Measurements from ENCODE around the gene SNCB. TPM values are rescaled to one million over a fixed set of nuclear protein-coding genes. Genes with fewer than 3 reads are reported as not detected.

The SNCB gene
- total RNA-seq, 5 donors from 2014 or later (not counting 1 experiment from before 2014, with no cell fraction given) = not detected

DNA sequence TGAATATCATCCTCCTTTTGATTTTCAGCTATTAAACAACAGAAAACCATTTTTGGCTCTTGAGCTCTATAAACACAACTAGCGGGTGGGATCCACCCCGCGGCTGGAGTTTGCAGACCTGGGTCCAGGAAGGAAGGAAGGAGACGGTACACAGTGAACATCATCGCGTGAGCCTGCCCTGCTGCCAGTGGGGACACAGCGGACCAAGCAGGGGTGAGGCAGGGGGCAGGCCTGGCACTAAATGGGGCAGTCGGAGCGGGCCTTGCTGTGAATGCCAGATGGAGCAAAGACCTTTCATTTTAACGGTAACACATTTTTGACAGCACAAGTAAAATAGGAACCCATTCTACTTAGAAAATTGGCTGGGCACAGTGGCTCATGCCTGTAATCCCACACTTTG is 31.3 kb upstream of the SNCB start:
- no peak for DNase-seq
- CTCF ChIA-PET = interaction anchor here in 1 of 2 donors (1.5 to 2.4 kb wide), 5 partner anchors 8 to 932 kb away, joined by 6 to 15 read pairs (median 9); partner anchors contain the start of gene TSPAN17

DNA sequence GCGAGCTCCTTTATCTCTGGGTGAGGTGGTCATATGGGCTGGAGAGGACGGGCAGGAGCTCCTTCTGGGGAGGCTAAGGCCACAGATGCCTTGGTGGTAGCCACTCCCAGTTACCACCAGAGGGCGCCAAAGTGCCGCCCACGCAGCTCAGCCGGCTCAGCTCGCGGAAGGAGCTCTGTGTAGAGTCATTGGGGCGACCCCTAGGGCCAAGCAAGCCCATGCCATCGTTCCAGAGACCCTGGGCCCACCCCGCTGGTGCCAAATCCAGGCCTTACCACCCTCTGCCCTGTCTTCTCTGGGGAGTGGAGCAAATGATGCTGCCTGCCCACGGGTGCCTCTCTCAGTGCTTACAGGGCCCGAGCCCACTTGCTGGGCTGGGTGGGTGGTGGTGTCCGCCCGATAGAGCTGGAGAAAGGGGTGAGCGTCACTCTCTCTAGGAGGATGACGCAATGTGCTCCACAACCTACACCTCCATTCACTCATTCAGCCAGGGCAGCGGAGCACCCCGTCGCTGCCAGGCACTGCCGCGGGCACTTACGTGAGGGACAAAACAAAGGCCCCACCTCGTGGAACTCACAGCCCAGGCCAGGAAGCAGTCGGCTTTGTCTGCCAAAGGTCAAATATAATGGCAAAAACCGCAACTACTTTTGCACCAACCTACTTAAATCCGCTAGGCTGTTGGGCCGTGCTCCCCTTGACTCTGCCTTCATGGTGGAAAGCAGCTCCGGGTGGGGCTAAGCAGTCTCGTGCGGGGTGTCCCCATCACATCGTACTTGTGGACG is 30.7 kb upstream of the SNCB start:
- Histone ChIP-seq H3K4me1 (ENCODE audit: control insufficient read depth in 1 of 2, extremely low read depth in 1 of 2, insufficient read depth in 2 of 2, low read length in 2 of 2) (peaks cover 7 to 36% of the 10 kb centered on the region in 2 experiments), H3K27me3 (replicated peaks in 1 of 2; ENCODE audit: control insufficient read depth in 2 of 2, extremely low read depth in 1 of 2, insufficient read depth in 2 of 2, low read length in 1 of 2) (peaks cover 0 to 36% of the 10 kb centered on the region in 2 experiments), H3K36me3 (ENCODE audit: control insufficient read depth in 2 of 2, extremely low read depth in 1 of 2, insufficient read depth in 1 of 2, low read length in 1 of 2) (peaks cover 0 to 1% of the 10 kb centered on the region in 2 donors), H3K9me3 (no peaks in the 10 kb centered on the region), H3K4me3 (ENCODE audit: control insufficient read depth in 1 of 2, extremely low read depth in 1 of 2, low read length in 1 of 2) (peak overlapping the region in 1 of 2 donors; percentile 14), H3K27ac (ENCODE audit: low read length) (no peak overlapping the region)
- Mint-ChIP-seq H3K27ac (peak overlapping the region; percentile 52 to 67), H3K27me3 (peaks cover 15 to 17% of the 10 kb centered on the region in 2 donors), H3K4me1 (peaks cover 28 to 36% (median 32%) of the 10 kb centered on the region in 3 donors), H3K36me3 (peaks cover 4% of the 10 kb centered on the region), H3K4me3 (peak overlapping the region in 2 of 3 donors; percentile 24 to 40), H3K9me3 (no peaks in the 10 kb centered on the region)
- peak; percentile 74 to 80 (median 78) for ATAC-seq (replicated peaks in 1 of 4)
- CTCF ChIA-PET = interaction anchor here (0.5 to 2.4 kb wide), 28 partner anchors 9 to 931 kb away, joined by 3 to 15 read pairs (median 4); partner anchors contain the start of genes CLTB (in 1 of the 2), EIF4E1B (in 1 of the 2), FAF2 (in 1 of the 2) and SNCB (in 1 of the 2)
- POLR2A ChIA-PET = interaction anchor here (0.6 to 0.7 kb wide), 2 partner anchors 31 to 452 kb away, joined by 3 read pairs; no protein-coding TSS in a partner anchor
- DNase-seq = peak; percentile 53 to 91 (median 69)
- 46% methylated on average over 23 of the region's 33 CpGs for WGBS (ENCODE audit: insufficient coverage)

More for the DNA sequence above, 31.3 kb upstream of the SNCB start:
- Mint-ChIP-seq H3K4me3 (no peak overlapping the region), H3K27me3 (peaks cover 15 to 17% of the 10 kb centered on the region in 2 donors), H3K4me1 (peaks cover 28 to 33% (median 32%) of the 10 kb centered on the region in 3 donors), H3K36me3 (no peaks in the 10 kb centered on the region), H3K9me3 (no peaks in the 10 kb centered on the region), H3K27ac (no peak overlapping the region)
- H3K27ac ChIP-seq (ENCODE audit: low read length) = no peak overlapping the region
- POLR2A ChIA-PET = interaction anchor here in 1 of 2 donors (0.7 kb wide), 1 partner anchor 32 kb away, joined by 3 read pairs; no protein-coding TSS in a partner anchor
- H3K36me3 ChIP-seq (ENCODE audit: control insufficient read depth in 2 of 2, extremely low read depth in 1 of 2, insufficient read depth in 1 of 2, low read length in 1 of 2) = no peaks in the 10 kb centered on the region
- peaks cover 0 to 40% of the 10 kb centered on the region in 2 experiments for H3K27me3 ChIP-seq (replicated peaks in 1 of 2; ENCODE audit: control insufficient read depth in 2 of 2, extremely low read depth in 1 of 2, insufficient read depth in 2 of 2, low read length in 1 of 2)
- no peak for ATAC-seq (replicated peaks in 1 of 4)
- H3K9me3 ChIP-seq = no peaks in the 10 kb centered on the region
- 91% methylated on average over 9 of the region's 10 CpGs for WGBS (ENCODE audit: insufficient coverage)
- H3K4me3 ChIP-seq (ENCODE audit: control insufficient read depth in 1 of 2, extremely low read depth in 1 of 2, low read length in 1 of 2) = no peak overlapping the region
- H3K4me1 ChIP-seq (ENCODE audit: control insufficient read depth in 1 of 2, extremely low read depth in 1 of 2, insufficient read depth in 2 of 2, low read length in 2 of 2) = peaks cover 7 to 36% of the 10 kb centered on the region in 2 experiments

DNA sequence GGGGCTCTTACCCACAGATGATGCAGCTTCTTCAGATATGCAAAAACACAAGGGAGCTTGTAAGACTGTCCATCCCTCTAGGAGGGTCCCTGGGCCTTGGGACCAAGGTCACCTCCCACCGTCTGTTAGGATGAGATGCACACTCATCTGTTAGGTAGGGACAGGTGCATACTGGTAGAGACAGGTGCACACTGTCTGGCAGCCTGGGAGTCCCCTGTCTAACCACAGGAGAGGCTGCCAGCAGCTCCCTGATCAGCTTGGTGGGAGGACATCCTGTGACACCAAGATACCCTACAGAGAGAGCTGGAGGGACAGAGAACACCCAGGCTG is 30.2 kb upstream of the SNCB start:
- H3K4me3 ChIP-seq (ENCODE audit: control insufficient read depth in 1 of 2, extremely low read depth in 1 of 2, low read length in 1 of 2) = no peak overlapping the region
- peak overlapping the region in 2 of 3 donors; percentile 24 to 40 for H3K4me3 Mint-ChIP-seq
- peaks cover 0 to 31% of the 10 kb centered on the region in 2 experiments for H3K27me3 ChIP-seq (replicated peaks in 1 of 2; ENCODE audit: control insufficient read depth in 2 of 2, extremely low read depth in 1 of 2, insufficient read depth in 2 of 2, low read length in 1 of 2)
- DNase-seq (peak in 4 of 35 experiments; percentile 27 to 37 (median 30)), ATAC-seq (replicated peaks in 1 of 4) (peak; percentile 7 to 78 (median 34))
- ChIA-PET CTCF (interaction anchor here (0.5 to 2.4 kb wide), 29 partner anchors 9 to 931 kb away, joined by 3 to 15 read pairs (median 4); partner anchors contain the start of genes CLTB (in 1 of the 2), EIF4E1B (in 1 of the 2), FAF2 (in 1 of the 2) and SNCB (in 1 of the 2)), POLR2A (interaction anchor here in 1 of 2 donors (0.6 kb wide), 1 partner anchor 452 kb away, joined by 3 read pairs; no protein-coding TSS in a partner anchor)
- H3K4me1 ChIP-seq (ENCODE audit: control insufficient read depth in 1 of 2, extremely low read depth in 1 of 2, insufficient read depth in 2 of 2, low read length in 2 of 2) = peaks cover 7 to 36% of the 10 kb centered on the region in 2 experiments
- no peaks in the 10 kb centered on the region for H3K9me3 Mint-ChIP-seq
- no peak overlapping the region for H3K27ac ChIP-seq (ENCODE audit: low read length)
- peaks cover 0 to 2% of the 10 kb centered on the region in 2 donors for H3K36me3 ChIP-seq (ENCODE audit: control insufficient read depth in 2 of 2, extremely low read depth in 1 of 2, insufficient read depth in 1 of 2, low read length in 1 of 2)
- H3K27ac Mint-ChIP-seq = peak overlapping the region; percentile 52 to 67
- peaks cover 14 to 15% of the 10 kb centered on the region in 2 donors for H3K27me3 Mint-ChIP-seq
- H3K4me1 Mint-ChIP-seq = peaks cover 28 to 36% (median 32%) of the 10 kb centered on the region in 3 donors
- H3K36me3 Mint-ChIP-seq = peaks cover 4% of the 10 kb centered on the region
- WGBS (ENCODE audit: insufficient coverage) = no CpG with 5 or more reads among the region's 1 CpG
- H3K9me3 ChIP-seq = no peaks in the 10 kb centered on the region

DNA sequence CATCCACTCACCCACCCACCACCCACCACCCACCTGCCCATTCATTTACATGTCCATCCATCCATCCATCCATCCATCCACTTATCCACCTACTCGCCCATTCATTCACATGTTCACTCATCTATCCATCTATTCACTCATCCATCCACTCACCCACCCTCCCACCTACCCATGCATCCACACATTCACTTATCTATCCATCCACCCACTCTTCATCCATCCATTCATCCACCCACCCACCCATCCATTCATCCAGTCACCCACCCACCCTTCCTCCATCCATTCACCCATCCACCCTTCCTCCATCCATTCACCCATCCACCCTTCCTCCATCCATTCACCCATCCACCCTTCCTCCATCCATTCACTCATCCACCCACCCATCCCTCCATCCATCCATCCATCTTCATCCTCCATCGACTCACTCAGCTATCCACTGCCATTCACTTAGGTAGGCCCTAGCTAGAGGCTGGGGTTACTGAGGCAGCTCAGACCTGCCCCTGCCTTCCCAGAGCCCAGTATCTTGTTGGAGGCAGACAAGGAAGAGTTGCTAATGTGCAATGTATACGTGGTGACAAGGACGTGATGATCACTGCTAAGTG is 29.6 kb upstream of the SNCB start:
- Mint-ChIP-seq H3K9me3 (no peaks in the 10 kb centered on the region), H3K4me1 (peaks cover 29 to 37% (median 32%) of the 10 kb centered on the region in 3 donors), H3K4me3 (peak overlapping the region in 1 of 3 donors; percentile 40), H3K36me3 (peaks cover 7% of the 10 kb centered on the region), H3K27me3 (peaks cover 10 to 12% of the 10 kb centered on the region in 2 donors), H3K27ac (no peak overlapping the region)
- peaks cover 0 to 28% of the 10 kb centered on the region in 2 experiments for H3K27me3 ChIP-seq (replicated peaks in 1 of 2; ENCODE audit: control insufficient read depth in 2 of 2, extremely low read depth in 1 of 2, insufficient read depth in 2 of 2, low read length in 1 of 2)
- H3K36me3 ChIP-seq (ENCODE audit: control insufficient read depth in 2 of 2, extremely low read depth in 1 of 2, insufficient read depth in 1 of 2, low read length in 1 of 2) = peaks cover 0 to 7% of the 10 kb centered on the region in 2 donors
- H3K4me3 ChIP-seq (ENCODE audit: control insufficient read depth in 1 of 2, extremely low read depth in 1 of 2, low read length in 1 of 2) = no peak overlapping the region
- WGBS (ENCODE audit: insufficient coverage) = 82% methylated on average over 4 of the region's 4 CpGs
- no peak for DNase-seq
- ATAC-seq (replicated peaks in 1 of 4) = no peak
- ChIA-PET CTCF (interaction anchor here (0.5 to 2.4 kb wide), 28 partner anchors 8 to 930 kb away, joined by 3 to 15 read pairs (median 4); partner anchors contain the start of genes CLTB (in 1 of the 2), EIF4E1B (in 1 of the 2), FAF2 (in 1 of the 2) and SNCB (in 1 of the 2)), POLR2A (interaction anchor here in 1 of 2 donors (0.6 kb wide), 1 partner anchor 453 kb away, joined by 3 read pairs; no protein-coding TSS in a partner anchor)
- peaks cover 7 to 36% of the 10 kb centered on the region in 2 experiments for H3K4me1 ChIP-seq (ENCODE audit: control insufficient read depth in 1 of 2, extremely low read depth in 1 of 2, insufficient read depth in 2 of 2, low read length in 2 of 2)
- no peaks in the 10 kb centered on the region for H3K9me3 ChIP-seq
- no peak overlapping the region for H3K27ac ChIP-seq (ENCODE audit: low read length)

DNA sequence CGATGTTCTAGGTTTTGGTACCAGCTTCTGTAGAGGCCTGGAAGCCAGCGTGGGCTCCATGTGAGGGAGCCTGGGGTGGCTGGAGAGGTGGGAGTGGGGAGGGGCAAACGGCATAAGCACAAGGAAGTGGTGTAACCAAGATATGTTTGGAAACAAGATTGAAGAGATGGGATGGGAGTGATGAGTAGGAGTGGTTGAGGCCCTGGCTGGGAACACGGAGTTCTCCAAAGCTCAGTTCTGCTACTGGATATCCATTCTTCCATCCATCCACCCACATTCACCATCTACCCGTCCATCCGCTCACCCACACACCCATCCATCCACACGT is 29.1 kb upstream of the SNCB start:
- Mint-ChIP-seq H3K9me3 (no peaks in the 10 kb centered on the region), H3K36me3 (peaks cover 7% of the 10 kb centered on the region), H3K4me1 (peaks cover 30 to 38% (median 32%) of the 10 kb centered on the region in 3 donors), H3K4me3 (peak overlapping the region; percentile 68 to 78 (median 71)), H3K27me3 (peaks cover 10 to 12% of the 10 kb centered on the region in 2 donors), H3K27ac (peak overlapping the region; percentile 92 to 93)
- H3K4me3 ChIP-seq (ENCODE audit: control insufficient read depth in 1 of 2, extremely low read depth in 1 of 2, low read length in 1 of 2) = no peak overlapping the region
- peaks cover 0 to 9% of the 10 kb centered on the region in 2 donors for H3K36me3 ChIP-seq (ENCODE audit: control insufficient read depth in 2 of 2, extremely low read depth in 1 of 2, insufficient read depth in 1 of 2, low read length in 1 of 2)
- H3K9me3 ChIP-seq = no peaks in the 10 kb centered on the region
- DNase-seq = no peak
- peaks cover 7 to 40% of the 10 kb centered on the region in 2 experiments for H3K4me1 ChIP-seq (ENCODE audit: control insufficient read depth in 1 of 2, extremely low read depth in 1 of 2, insufficient read depth in 2 of 2, low read length in 2 of 2)
- CTCF ChIA-PET = interaction anchor here (0.6 to 2.4 kb wide), 7 partner anchors 8 to 507 kb away, joined by 3 to 11 read pairs (median 3); no protein-coding TSS in a partner anchor
- H3K27me3 ChIP-seq (replicated peaks in 1 of 2; ENCODE audit: control insufficient read depth in 2 of 2, extremely low read depth in 1 of 2, insufficient read depth in 2 of 2, low read length in 1 of 2) = peaks cover 0 to 24% of the 10 kb centered on the region in 2 experiments
- H3K27ac ChIP-seq (ENCODE audit: low read length) = peak overlapping the region; percentile 37
- ATAC-seq (replicated peaks in 1 of 4) = no peak
- POLR2A ChIA-PET = no interaction called here
- WGBS (ENCODE audit: insufficient coverage) = 90% methylated on average over 5 of the region's 7 CpGs

Measured in T-cell (primary cell).